SK-N-SH treated with all-trans-retinoic acid at 6 μM for 48 hours (cell line): Measurements from ENCODE around the gene TRAPPC6A.

Source experiments
- CSDC2 ChIP-seq: fragments of 250-450 bp; sonication (Bioruptor Pico); IDR thresholded peaks from 2 replicates; pipeline ENCODE4 v1.5.0; 2020; ENCODE audit warnings: mild to moderate bottlenecking, moderate library complexity
- CSRNP3 ChIP-seq: fragments of 250-450 bp; sonication (Bioruptor Pico); IDR thresholded peaks from 2 replicates; pipeline ENCODE4 v1.5.1; 2021; ENCODE audit warnings: mild to moderate bottlenecking, moderate library complexity
- ESRRG ChIP-seq: fragments of 250-450 bp; sonication (Bioruptor Pico); IDR thresholded peaks from 2 replicates; pipeline ENCODE4 v1.6.1; 2021; ENCODE audit warnings: mild to moderate bottlenecking
- GLIS3 ChIP-seq: fragments of 250-450 bp; sonication (Bioruptor Pico); IDR thresholded peaks from 2 replicates; pipeline ENCODE4 v1.5.0; 2020; ENCODE audit warnings: mild to moderate bottlenecking, moderate library complexity
- PPARA ChIP-seq: fragments of 250-450 bp; sonication (Bioruptor Pico); IDR thresholded peaks from 2 replicates; pipeline ENCODE4 v1.5.0; 2020; ENCODE audit warnings: mild to moderate bottlenecking, borderline replicate concordance
- RARB ChIP-seq: fragments of 250-450 bp; sonication (Bioruptor Pico); IDR thresholded peaks from 2 replicates; pipeline ENCODE4 v1.8.0; 2021; ENCODE audit warnings: mild to moderate bottlenecking, moderate library complexity
- TCF4 ChIP-seq: fragments of 250-450 bp; sonication (Bioruptor Pico); IDR thresholded peaks from 2 replicates; pipeline ENCODE4 v1.8.0; 2021; ENCODE audit warnings: mild to moderate bottlenecking, moderate library complexity, borderline replicate concordance
- TSHZ2 ChIP-seq: fragments of 250-450 bp; sonication (Bioruptor Pico); IDR thresholded peaks from 2 replicates; pipeline ENCODE4 v1.5.0; 2020; ENCODE audit warnings: mild to moderate bottlenecking, moderate library complexity
- ZFP3 ChIP-seq: fragments of 250-450 bp; sonication (Bioruptor Pico); IDR thresholded peaks from 2 replicates; pipeline ENCODE4 v1.5.0; 2020; ENCODE audit warnings: mild to moderate bottlenecking, moderate library complexity
- ZFP30 ChIP-seq: fragments of 450-650 bp; formaldehyde crosslinking; IDR thresholded peaks from 2 replicates; pipeline ENCODE4 v1.5.0; 2022; ENCODE audit warnings: mild to moderate bottlenecking, moderate library complexity
- ZNF565 ChIP-seq: fragments of 450-650 bp; formaldehyde crosslinking; conservative IDR thresholded peaks from 2 replicates; pipeline ENCODE4 v1.5.0; 2020; ENCODE audit warnings: low read depth, mild to moderate bottlenecking, moderate library complexity
- ZNF8 ChIP-seq: fragments of 450-650 bp; formaldehyde crosslinking; IDR thresholded peaks from 2 replicates; pipeline ENCODE4 v1.5.0; 2020; ENCODE audit warnings: mild to moderate bottlenecking, moderate library complexity
- TF ChIP-seq, protein P1 (sequence below): fragments of 250-450 bp; sonication (Bioruptor Pico); IDR thresholded peaks from 2 replicates; pipeline ENCODE4 v1.8.0; 2020; ENCODE audit warnings: mild to moderate bottlenecking, moderate library complexity, borderline replicate concordance
- TF ChIP-seq, protein P2 (sequence below): fragments of 250-450 bp; sonication (Bioruptor Pico); IDR thresholded peaks from 2 replicates; pipeline ENCODE4 v1.5.1; 2020; ENCODE audit warnings: low read depth, mild to moderate bottlenecking, moderate library complexity

GRCh38 chr19:45158503-45159209 is 19.4 kb downstream of the TRAPPC6A start:
- no peak for TF ChIP-seq ZNF565 (CRISPR knock-in tag)
- no peak for TF ChIP-seq ESRRG
- no peak for TF ChIP-seq ZFP3 (CRISPR knock-in tag)
- TF ChIP-seq TSHZ2 (CRISPR knock-in tag): no peak
- TF ChIP-seq ZNF8: no peak
- TF ChIP-seq, protein P1, sequence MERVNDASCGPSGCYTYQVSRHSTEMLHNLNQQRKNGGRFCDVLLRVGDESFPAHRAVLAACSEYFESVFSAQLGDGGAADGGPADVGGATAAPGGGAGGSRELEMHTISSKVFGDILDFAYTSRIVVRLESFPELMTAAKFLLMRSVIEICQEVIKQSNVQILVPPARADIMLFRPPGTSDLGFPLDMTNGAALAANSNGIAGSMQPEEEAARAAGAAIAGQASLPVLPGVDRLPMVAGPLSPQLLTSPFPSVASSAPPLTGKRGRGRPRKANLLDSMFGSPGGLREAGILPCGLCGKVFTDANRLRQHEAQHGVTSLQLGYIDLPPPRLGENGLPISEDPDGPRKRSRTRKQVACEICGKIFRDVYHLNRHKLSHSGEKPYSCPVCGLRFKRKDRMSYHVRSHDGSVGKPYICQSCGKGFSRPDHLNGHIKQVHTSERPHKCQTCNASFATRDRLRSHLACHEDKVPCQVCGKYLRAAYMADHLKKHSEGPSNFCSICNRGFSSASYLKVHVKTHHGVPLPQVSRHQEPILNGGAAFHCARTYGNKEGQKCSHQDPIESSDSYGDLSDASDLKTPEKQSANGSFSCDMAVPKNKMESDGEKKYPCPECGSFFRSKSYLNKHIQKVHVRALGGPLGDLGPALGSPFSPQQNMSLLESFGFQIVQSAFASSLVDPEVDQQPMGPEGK (CRISPR knock-in tag): no peak
- no peak for TF ChIP-seq GLIS3 (CRISPR knock-in tag)
- TF ChIP-seq, protein P2, sequence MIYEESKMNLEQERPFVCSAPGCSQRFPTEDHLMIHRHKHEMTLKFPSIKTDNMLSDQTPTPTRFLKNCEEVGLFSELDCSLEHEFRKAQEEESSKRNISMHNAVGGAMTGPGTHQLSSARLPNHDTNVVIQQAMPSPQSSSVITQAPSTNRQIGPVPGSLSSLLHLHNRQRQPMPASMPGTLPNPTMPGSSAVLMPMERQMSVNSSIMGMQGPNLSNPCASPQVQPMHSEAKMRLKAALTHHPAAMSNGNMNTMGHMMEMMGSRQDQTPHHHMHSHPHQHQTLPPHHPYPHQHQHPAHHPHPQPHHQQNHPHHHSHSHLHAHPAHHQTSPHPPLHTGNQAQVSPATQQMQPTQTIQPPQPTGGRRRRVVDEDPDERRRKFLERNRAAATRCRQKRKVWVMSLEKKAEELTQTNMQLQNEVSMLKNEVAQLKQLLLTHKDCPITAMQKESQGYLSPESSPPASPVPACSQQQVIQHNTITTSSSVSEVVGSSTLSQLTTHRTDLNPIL (CRISPR knock-in tag): no peak
- TF ChIP-seq PPARA (CRISPR knock-in tag): no peak
- no peak for TF ChIP-seq CSRNP3 (CRISPR knock-in tag)
- no peak for TF ChIP-seq RARB (CRISPR knock-in tag)
- TF ChIP-seq TCF4 (CRISPR knock-in tag): no peak
- no peak for TF ChIP-seq ZFP30 (CRISPR knock-in tag)
- no peak for TF ChIP-seq CSDC2 (CRISPR knock-in tag)
